Endothelial cell of umbilical vein (primary cell): ENCODE measurements around the gene HEXA.

Source experiments
- EZH2 ChIP-seq: IDR thresholded peaks from 2 replicates; pipeline ENCODE4 v1.6.1; 2012; ENCODE audit warnings: borderline replicate concordance, low read depth, mild to moderate bottlenecking, moderate library complexity, low read length, inconsistent platforms; ENCODE audit not compliant: severe bottlenecking
- FOS ChIP-seq: IDR thresholded peaks from 2 replicates; pipeline ENCODE4 v1.6.1; 2011; ENCODE audit warnings: mild to moderate bottlenecking, low read length, moderate library complexity, borderline replicate concordance; ENCODE audit not compliant: insufficient read depth
- GATA2 ChIP-seq: IDR thresholded peaks from 2 replicates; pipeline ENCODE4 v1.7.0; 2011; ENCODE audit warnings: low read depth, mild to moderate bottlenecking, moderate library complexity, mixed read lengths, low read length; ENCODE audit not compliant: insufficient read length, insufficient read depth
- JUN ChIP-seq: IDR thresholded peaks from 2 replicates; pipeline ENCODE4 v1.6.1; 2011; ENCODE audit warnings: borderline replicate concordance, low read depth; ENCODE audit not compliant: insufficient read length, insufficient read depth
- MYC ChIP-seq: IDR thresholded peaks from one replicate; pipeline ENCODE4 v1.6.1; 2011; ENCODE audit warnings: mild to moderate bottlenecking, low read depth, low read length
- POLR2A ChIP-seq: IDR thresholded peaks from 2 replicates; pipeline ENCODE4 v1.6.1; 2012; ENCODE audit warnings: low read depth, mild to moderate bottlenecking, control low read depth, low read length
- POLR2AphosphoS5 ChIP-seq: IDR thresholded peaks from 2 replicates; pipeline ENCODE4 v1.6.1; 2012; ENCODE audit warnings: low read depth, mild to moderate bottlenecking, control low read depth, low read length, moderate library complexity; ENCODE audit not compliant: insufficient read depth
- TF ChIP-seq, protein P1 (sequence below), 2 donors: IDR thresholded peaks; 1 replicate in 1 of 2; 2 replicates in 1 of 2; pipeline ENCODE4 v1.5.1; 2011; ENCODE audit warnings: low read length in 2 of 2, mild to moderate bottlenecking in 2 of 2, moderate library complexity in 2 of 2, control low read depth in 1 of 2, inconsistent platforms in 1 of 2, low read depth in 1 of 2; ENCODE audit not compliant: insufficient read depth in 1 of 2; ENCODE audit errors: extremely low read depth in 1 of 2
- TF ChIP-seq, protein P2 (sequence below): IDR thresholded peaks from 2 replicates; pipeline ENCODE4 v1.6.1; 2011; ENCODE audit not compliant: insufficient read depth, insufficient read length

DNA sequence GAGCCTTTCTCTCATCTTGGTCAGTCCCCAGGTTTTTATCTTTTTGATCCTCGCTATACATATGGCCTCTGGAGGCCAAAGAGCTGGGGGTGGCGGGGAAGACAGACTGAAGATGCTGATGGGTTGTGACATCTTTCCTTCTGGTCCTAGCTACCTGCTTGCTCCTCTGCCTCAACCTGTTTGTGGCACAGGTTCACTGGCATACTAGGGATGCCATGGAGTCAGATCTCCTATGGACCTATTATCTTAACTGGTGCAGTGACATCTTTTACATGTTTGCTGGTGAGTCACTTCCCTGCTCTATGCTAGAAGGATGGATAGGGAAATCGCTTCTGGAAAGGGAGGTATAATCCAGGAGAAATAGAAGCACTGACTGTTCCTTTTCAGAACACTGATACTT, 31.1 kb upstream of the HEXA start:
- TF ChIP-seq POLR2A (no peak), GATA2 (no peak), EZH2 (no peak), JUN (no peak), FOS (no peak), POLR2AphosphoS5 (no peak), MYC (no peak)
- TF ChIP-seq, protein P1, sequence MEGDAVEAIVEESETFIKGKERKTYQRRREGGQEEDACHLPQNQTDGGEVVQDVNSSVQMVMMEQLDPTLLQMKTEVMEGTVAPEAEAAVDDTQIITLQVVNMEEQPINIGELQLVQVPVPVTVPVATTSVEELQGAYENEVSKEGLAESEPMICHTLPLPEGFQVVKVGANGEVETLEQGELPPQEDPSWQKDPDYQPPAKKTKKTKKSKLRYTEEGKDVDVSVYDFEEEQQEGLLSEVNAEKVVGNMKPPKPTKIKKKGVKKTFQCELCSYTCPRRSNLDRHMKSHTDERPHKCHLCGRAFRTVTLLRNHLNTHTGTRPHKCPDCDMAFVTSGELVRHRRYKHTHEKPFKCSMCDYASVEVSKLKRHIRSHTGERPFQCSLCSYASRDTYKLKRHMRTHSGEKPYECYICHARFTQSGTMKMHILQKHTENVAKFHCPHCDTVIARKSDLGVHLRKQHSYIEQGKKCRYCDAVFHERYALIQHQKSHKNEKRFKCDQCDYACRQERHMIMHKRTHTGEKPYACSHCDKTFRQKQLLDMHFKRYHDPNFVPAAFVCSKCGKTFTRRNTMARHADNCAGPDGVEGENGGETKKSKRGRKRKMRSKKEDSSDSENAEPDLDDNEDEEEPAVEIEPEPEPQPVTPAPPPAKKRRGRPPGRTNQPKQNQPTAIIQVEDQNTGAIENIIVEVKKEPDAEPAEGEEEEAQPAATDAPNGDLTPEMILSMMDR (IDR thresholded peaks at IDR 0.05; ENCODE audit: extremely low read depth in 1 of 2, insufficient read depth in 1 of 2, low read depth in 1 of 2, low read length in 2 of 2) = no peak
- TF ChIP-seq, protein P2, sequence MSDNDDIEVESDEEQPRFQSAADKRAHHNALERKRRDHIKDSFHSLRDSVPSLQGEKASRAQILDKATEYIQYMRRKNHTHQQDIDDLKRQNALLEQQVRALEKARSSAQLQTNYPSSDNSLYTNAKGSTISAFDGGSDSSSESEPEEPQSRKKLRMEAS = no peak
